Hypothalamus (tissue), 51 donors: ENCODE measurements around the gene TBL1XR1.
"Not testable (repeated sequence)": the region's sequence is repeated elsewhere in the genome, so short reads cannot be mapped to it uniquely, and the experiment has no call there.

ENCODE experiments used
- DNase-seq, 51 donors: peaks; one replicate each; lab custom pipeline; 2025; lab: John Stamatoyannopoulos, UW

TBL1XR1 gene

GRCh38 chr3:177209509-177209908, 12.2 kb upstream of the TBL1XR1 start:
- DNase-seq = no peak

GRCh38 chr3:177208781-177209180, 11.5 kb upstream of the TBL1XR1 start:
- no peak for DNase-seq

- DNase-seq = no peak
These were observed 10.9 kb upstream of the TBL1XR1 start for GRCh38 chr3:177208223-177208622.

GRCh38 chr3:177206936-177207335, 9.7 kb upstream of the TBL1XR1 start:
- no peak for DNase-seq

- no peak for DNase-seq
These were observed 6.6 kb upstream of the TBL1XR1 start for GRCh38 chr3:177203689-177204395.

- DNase-seq = not testable (repeated sequence)
These were observed 5.7 kb upstream of the TBL1XR1 start for GRCh38 chr3:177203016-177203415.

GRCh38 chr3:177201700-177202397, 4.6 kb upstream of the TBL1XR1 start:
- DNase-seq = no peak

GRCh38 chr3:177199206-177199760, 2.0 kb upstream of the TBL1XR1 start:
- no peak for DNase-seq

GRCh38 chr3:177197727-177198460, 612 bp upstream of the TBL1XR1 start:
- peak in 16 of 51 donors; percentile 34 to 78 (median 58) for DNase-seq

GRCh38 chr3:177196456-177197040, 734 bp downstream of the TBL1XR1 start:
- DNase-seq = peak in 35 of 51 donors; percentile 7 to 86 (median 39)

- DNase-seq = peak in 5 of 51 donors; percentile 10 to 76 (median 53)
These were observed 1.2 kb downstream of the TBL1XR1 start for GRCh38 chr3:177196008-177196455.

- peak in 2 of 51 donors; percentile 2 to 52 for DNase-seq
These were observed 1.9 kb downstream of the TBL1XR1 start for GRCh38 chr3:177195242-177195991.

- no peak for DNase-seq
These were observed 3.0 kb downstream of the TBL1XR1 start for GRCh38 chr3:177194299-177194698.

GRCh38 chr3:177193688-177194268, 3.5 kb downstream of the TBL1XR1 start:
- DNase-seq = no peak

- DNase-seq = not testable (repeated sequence)
These were observed 4.0 kb downstream of the TBL1XR1 start for GRCh38 chr3:177193275-177193674.

- peak in 1 of 51 donors; percentile 19 for DNase-seq
These were observed 6.3 kb downstream of the TBL1XR1 start for GRCh38 chr3:177190756-177191681.

- DNase-seq = not testable (repeated sequence)
These were observed 7.1 kb downstream of the TBL1XR1 start for GRCh38 chr3:177190184-177190583.

- not testable (repeated sequence) for DNase-seq
These were observed 9.0 kb downstream of the TBL1XR1 start for GRCh38 chr3:177188325-177188724.
